SK-N-MC (cell line): ENCODE data around the gene NOS1AP.

Experiments used
- EZH2 ChIP-seq: fragments of 200-600 bp; sonication (generic); IDR thresholded peaks from one replicate; pipeline ENCODE4 v1.6.1; 2017; ENCODE audit warnings: antibody characterized with exemption
- FOXP2 ChIP-seq: optimal IDR thresholded peaks from 2 replicates; pipeline ENCODE3; 2011; ENCODE audit warnings: mild to moderate bottlenecking, moderate library complexity; ENCODE audit not compliant: insufficient read depth; ENCODE audit errors: extremely low read length, control extremely low read depth
- POLR2AphosphoS5 ChIP-seq: IDR thresholded peaks from 2 replicates; pipeline ENCODE4 v1.6.1; 2012; ENCODE audit warnings: mild to moderate bottlenecking, low read depth, low read length, borderline replicate concordance

DNA sequence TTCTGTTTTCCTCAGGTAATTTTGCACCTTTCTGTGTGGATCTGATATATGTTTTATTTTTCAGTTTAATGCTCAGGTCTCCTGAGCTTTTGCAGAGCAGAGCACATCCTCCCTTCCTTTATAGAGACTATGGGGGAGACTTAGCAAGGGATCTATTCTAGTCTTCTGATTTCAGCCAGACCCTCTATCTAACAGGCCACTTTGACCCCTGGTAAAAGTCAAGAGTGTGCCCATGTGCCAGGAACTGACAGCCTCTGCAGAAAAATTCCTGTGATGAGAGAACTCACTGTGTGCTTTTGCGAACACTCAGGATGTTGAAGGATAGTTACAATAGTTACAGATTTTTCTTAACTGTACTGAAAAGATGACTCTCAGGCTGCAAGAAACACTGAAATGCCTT lies 123.3 kb downstream of the NOS1AP start:
- no peak for TF ChIP-seq POLR2AphosphoS5
- TF ChIP-seq EZH2, result no peak
- no peak for TF ChIP-seq FOXP2
